B cell (primary cell): Measurements from ENCODE around the gene TRPM4. TPM values are rescaled to one million over a fixed set of nuclear protein-coding genes. Genes with fewer than 3 reads are reported as not detected.
A peak's percentile ranks its signal among the peaks of the same experiment; 100 is the strongest.

Experiments
- ATAC-seq: fragments of 200-7000 bp; cut with Tn5 transposase; one replicate; pipeline ENCODE4 v1.10.0; 2021; ENCODE audit warnings: low read depth, mild to moderate bottlenecking, moderate number of reproducible peaks, moderate library complexity
- CTCF ChIA-PET: fragments of 350-600 bp; sonication (Branson Sonifier 250); formaldehyde crosslinking; loops from one replicate; lab custom pipeline; 2021; ENCODE audit warnings: antibody characterized with exemption, inconsistent platforms; lab: Charles Lee
- POLR2A ChIA-PET: fragments of 350-600 bp; sonication (Branson Sonifier 250); formaldehyde crosslinking; loops from one replicate; lab custom pipeline; 2021; ENCODE audit warnings: antibody characterized with exemption; lab: Charles Lee
- DNase-seq: peaks from one replicate; pipeline ENCODE4 v3.0.0; 2013
- H2AFZ ChIP-seq: 2 replicates; pipeline ENCODE4 v1.6.1; 2012; ENCODE audit warnings: mild to moderate bottlenecking, low read depth, low read length; ENCODE audit not compliant: insufficient read depth, poor library complexity, severe bottlenecking
- H3K27ac ChIP-seq, 2 donors: 1 replicate in 1 of 2; 2 replicates in 1 of 2; pipeline ENCODE4 v1.5.1; 2012 to 2013; ENCODE audit warnings: low read length in 2 of 2, mild to moderate bottlenecking in 2 of 2, moderate library complexity in 1 of 2
- H3K27me3 ChIP-seq, 4 experiments: fragments of 200-600 bp in 1 of 4; sonication (generic) in 1 of 4; replicated peaks in 1 of 4; 1 replicate in 2 of 4; 2 replicates in 2 of 4; pipeline versions ENCODE4 v1.6.1 to v1.7.0; 2013 to 2016; ENCODE audit warnings: low read length in 3 of 4, mild to moderate bottlenecking in 2 of 4, mixed read lengths in 1 of 4, moderate library complexity in 1 of 4; ENCODE audit not compliant: insufficient read depth in 4 of 4, control insufficient read depth in 3 of 4; ENCODE audit errors: control extremely low read depth in 1 of 4
- H3K36me3 ChIP-seq, 2 experiments: replicated peaks in 1 of 2; 1 replicate in 1 of 2; 2 replicates in 1 of 2; pipeline versions ENCODE4 v1.6.1 to v1.7.1; 2013; ENCODE audit warnings: low read length in 1 of 2; ENCODE audit not compliant: insufficient read depth in 2 of 2, control insufficient read depth in 1 of 2; ENCODE audit errors: control extremely low read depth in 1 of 2, extremely low read depth in 1 of 2
- H3K4me1 ChIP-seq, 2 donors: fragments of 200-600 bp in 1 of 2; sonication (generic) in 1 of 2; 1 replicate in 1 of 2; 2 replicates in 1 of 2; pipeline versions ENCODE4 v1.5.1 to v1.6.1; 2013 to 2017; ENCODE audit warnings: low read length in 2 of 2; ENCODE audit not compliant: control insufficient read depth in 2 of 2, insufficient read depth in 2 of 2
- H3K4me2 ChIP-seq: replicated peaks from 2 replicates; pipeline ENCODE3; 2012; ENCODE audit warnings: mild to moderate bottlenecking, low read depth, low read length; ENCODE audit not compliant: poor library complexity, severe bottlenecking
- H3K4me3 ChIP-seq, 5 experiments: fragments of 200-600 bp in 1 of 5; sonication (generic) in 1 of 5; 1 replicate in 3 of 5; 2 replicates in 2 of 5; pipeline versions ENCODE4 v1.5.1 to v1.7.0; 2011 to 2016; ENCODE audit warnings: low read length in 4 of 5, mild to moderate bottlenecking in 4 of 5, low read depth in 2 of 5, control low read depth in 1 of 5, moderate library complexity in 1 of 5; ENCODE audit not compliant: insufficient read depth in 1 of 5; ENCODE audit errors: control extremely low read depth in 1 of 5, extremely low read depth in 1 of 5
- H3K79me2 ChIP-seq: fragments of 200-600 bp; sonication (generic); one replicate; pipeline ENCODE4 v1.6.0; 2016; ENCODE audit warnings: low read length; ENCODE audit not compliant: control insufficient read depth, insufficient read depth
- H3K9ac ChIP-seq: fragments of 200-600 bp; sonication (generic); 2 replicates; pipeline ENCODE4 v1.6.1; 2017; ENCODE audit warnings: mild to moderate bottlenecking, low read length, moderate library complexity
- H3K9me3 ChIP-seq, 3 donors: one replicate each; pipeline versions ENCODE4 v1.6.1 to v1.7.1; 2013; ENCODE audit warnings: low read length in 2 of 3; ENCODE audit not compliant: control insufficient read depth in 2 of 3, insufficient read depth in 1 of 3; ENCODE audit errors: control extremely low read depth in 1 of 3
- H4K20me1 ChIP-seq: 2 replicates; pipeline ENCODE4 v1.6.0; 2012; ENCODE audit warnings: mild to moderate bottlenecking, low read length; ENCODE audit not compliant: insufficient read depth, control insufficient read depth, poor library complexity, severe bottlenecking
- H3K27ac Mint-ChIP-seq: one replicate; pipeline ENCODE4 v1.8.0; 2021; ENCODE audit warnings: mixed read lengths
- H3K27me3 Mint-ChIP-seq: one replicate; pipeline ENCODE4 v1.8.0; 2021; ENCODE audit warnings: mixed read lengths
- H3K4me1 Mint-ChIP-seq: one replicate; pipeline ENCODE4 v1.8.0; 2021; ENCODE audit warnings: mixed read lengths
- H3K4me3 Mint-ChIP-seq: one replicate; pipeline ENCODE4 v1.8.0; 2021; ENCODE audit warnings: mixed read lengths
- H3K9me3 Mint-ChIP-seq: one replicate; pipeline ENCODE4 v1.8.0; 2022; ENCODE audit warnings: mixed read lengths; ENCODE audit not compliant: insufficient read depth
- EZH2 ChIP-seq: IDR thresholded peaks from 2 replicates; pipeline ENCODE4 v1.6.1; 2012; ENCODE audit warnings: borderline replicate concordance, low read depth, mild to moderate bottlenecking, moderate library complexity, low read length; ENCODE audit not compliant: insufficient read depth, poor library complexity, severe bottlenecking
- WGBS: methylation state at CpG from one replicate; pipeline ENCODE4 v1.1.5; 2013; ENCODE audit warnings: missing lambda C conversion rate; ENCODE audit not compliant: insufficient coverage; 5-methylcytosine and 5-hydroxymethylcytosine counted together
- intact Hi-C: fragments of 100-400 bp; cut with micrococcal nuclease; formaldehyde crosslinking; loops from one replicate; pipeline ENCODE4 v1.10.0; 2022
- polyA minus RNA-seq: library from RNA; depleted of rRNA, polyadenylated mRNA; stranded (reverse); fragments of >200 nt; gene quantifications from 2 replicates; pipeline ENCODE4 v1.2.3, GENCODE V29; 2012
- polyA plus RNA-seq: library from polyadenylated mRNA; depleted of rRNA; stranded (reverse); fragments of >200 nt; gene quantifications from 2 replicates; pipeline ENCODE4 v1.2.3, GENCODE V29; 2012
- total RNA-seq, 2 donors: library from RNA; stranded (reverse); fragments of 120-200 nt in 1 of 2; gene quantifications; 1 replicate in 1 of 2; 2 replicates in 1 of 2; pipeline versions ENCODE4 v1.2.3 to v1.2.4, GENCODE V29; 2013 to 2022
- TF ChIP-seq, protein P1 (sequence below): fragments of 200-600 bp; IDR thresholded peaks from one replicate; pipeline ENCODE4 v1.8.0; 2022; ENCODE audit warnings: antibody characterized with exemption, mild to moderate bottlenecking

The TRPM4 gene
- not detected in 2 replicates for total RNA-seq
- total RNA-seq (2013), result 0.44 TPM
- 0.24 TPM in 1 of 2 replicates, not detected in the other for polyA plus RNA-seq
- polyA minus RNA-seq, result 0.60 and 2.1 TPM in 2 replicates

DNA sequence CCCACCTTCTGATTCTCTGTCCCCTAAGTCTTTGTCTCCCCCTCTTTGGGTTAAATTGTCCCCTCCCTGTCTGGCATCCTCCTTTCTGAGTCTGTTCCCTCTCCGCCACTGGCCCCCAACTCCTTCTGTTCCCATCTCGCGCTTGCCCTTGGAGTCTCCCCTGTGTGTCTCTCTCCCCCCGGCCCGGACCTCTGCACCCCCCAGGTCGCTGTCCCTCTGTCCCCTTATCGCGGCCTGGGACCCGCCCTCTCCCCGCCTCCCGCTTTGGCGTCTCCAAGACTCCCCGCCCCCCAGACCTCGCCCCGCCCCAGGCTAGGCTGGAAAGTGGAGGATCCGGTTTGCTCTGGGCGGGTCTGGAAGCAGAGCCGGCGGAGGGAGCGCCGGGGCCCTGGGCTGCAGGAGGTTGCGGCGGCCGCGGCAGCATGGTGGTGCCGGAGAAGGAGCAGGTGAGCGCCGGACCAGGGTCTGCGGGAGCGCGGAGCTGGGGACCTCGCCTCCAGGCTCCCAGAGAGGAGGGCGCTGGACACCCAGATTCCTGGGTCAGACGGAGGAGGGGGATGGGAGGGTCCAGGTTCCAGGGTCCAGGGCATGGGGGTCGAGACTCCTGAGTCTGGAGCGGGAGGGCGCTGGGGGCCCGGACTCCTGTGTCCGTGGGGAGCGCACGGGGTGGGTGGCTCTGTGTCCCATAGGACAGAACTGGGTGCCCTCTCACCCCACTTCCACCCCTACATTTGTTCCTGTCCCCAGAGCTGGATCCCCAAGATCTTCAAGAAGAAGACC is at the start of gene TRPM4:
TSS of gene TRPM4 (plus strand) at position 348 of the 780 bp plus-strand sequence. CDS start at position 423, 75 bp downstream.
- ChIA-PET CTCF (no interaction called here), POLR2A (no interaction called here)
- Histone ChIP-seq H3K27ac (no peak within 1 kb of the TSS), H3K4me1 (peaks cover 11 to 16% of the 10 kb centered on the region in 2 donors), H2AFZ (no peak within 1 kb of the TSS), H4K20me1 (no peaks in the 10 kb centered on the region), H3K27me3 (peaks cover 0 to 56% (median 11%) of the 10 kb centered on the region in 4 experiments), H3K9ac (no peak within 1 kb of the TSS), H3K36me3 (no peaks in the 10 kb centered on the region), H3K4me2 (peak within 1 kb of the TSS; percentile 64), H3K4me3 (no peak within 1 kb of the TSS), H3K9me3 (peaks cover 0 to 25% (median 0%) of the 10 kb centered on the region in 3 donors), H3K79me2 (no peaks in the 10 kb centered on the region)
- Mint-ChIP-seq H3K4me3 (peak within 1 kb of the TSS; percentile 27), H3K9me3 (peaks cover 2% of the 10 kb centered on the region), H3K27ac (peak within 1 kb of the TSS; percentile 21), H3K4me1 (peaks cover 11% of the 10 kb centered on the region), H3K27me3 (peaks cover 55% of the 10 kb centered on the region)
- intact Hi-C loops, result no loop called here
- ATAC-seq (no peak), DNase-seq (peak; percentile 32)
- WGBS, result under 1% methylated on average over 38 of the region's 41 CpGs
- TF ChIP-seq, protein P1, sequence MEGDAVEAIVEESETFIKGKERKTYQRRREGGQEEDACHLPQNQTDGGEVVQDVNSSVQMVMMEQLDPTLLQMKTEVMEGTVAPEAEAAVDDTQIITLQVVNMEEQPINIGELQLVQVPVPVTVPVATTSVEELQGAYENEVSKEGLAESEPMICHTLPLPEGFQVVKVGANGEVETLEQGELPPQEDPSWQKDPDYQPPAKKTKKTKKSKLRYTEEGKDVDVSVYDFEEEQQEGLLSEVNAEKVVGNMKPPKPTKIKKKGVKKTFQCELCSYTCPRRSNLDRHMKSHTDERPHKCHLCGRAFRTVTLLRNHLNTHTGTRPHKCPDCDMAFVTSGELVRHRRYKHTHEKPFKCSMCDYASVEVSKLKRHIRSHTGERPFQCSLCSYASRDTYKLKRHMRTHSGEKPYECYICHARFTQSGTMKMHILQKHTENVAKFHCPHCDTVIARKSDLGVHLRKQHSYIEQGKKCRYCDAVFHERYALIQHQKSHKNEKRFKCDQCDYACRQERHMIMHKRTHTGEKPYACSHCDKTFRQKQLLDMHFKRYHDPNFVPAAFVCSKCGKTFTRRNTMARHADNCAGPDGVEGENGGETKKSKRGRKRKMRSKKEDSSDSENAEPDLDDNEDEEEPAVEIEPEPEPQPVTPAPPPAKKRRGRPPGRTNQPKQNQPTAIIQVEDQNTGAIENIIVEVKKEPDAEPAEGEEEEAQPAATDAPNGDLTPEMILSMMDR, result no peak
- TF ChIP-seq EZH2, result no peak

DNA sequence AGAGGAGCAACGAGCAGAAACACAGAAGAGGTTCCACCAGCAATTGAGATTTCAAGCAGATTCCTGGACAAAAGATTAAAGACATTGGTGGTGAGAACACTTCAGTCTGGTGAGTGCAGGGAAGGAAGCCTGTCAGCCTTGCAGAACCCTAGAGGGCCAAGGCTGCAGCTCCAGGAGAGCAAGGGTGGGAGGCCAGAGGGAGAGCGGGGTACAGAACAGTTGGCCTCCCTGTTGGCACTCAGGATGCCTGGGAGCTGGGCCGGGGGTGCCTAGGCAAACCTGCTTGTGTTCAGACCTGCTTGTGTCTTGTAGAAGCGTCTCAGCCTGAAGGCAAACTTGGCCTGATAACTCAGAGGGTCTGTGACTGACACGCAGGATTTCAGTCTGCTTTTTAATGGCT is 48.5 kb upstream of the TRPM4 start:
- Histone ChIP-seq H3K4me3 (no peak overlapping the region), H4K20me1 (peaks cover 34% of the 10 kb centered on the region), H3K4me2 (no peak overlapping the region), H3K27ac (no peak overlapping the region), H2AFZ (no peak overlapping the region), H3K36me3 (peaks cover 0 to 40% of the 10 kb centered on the region in 2 experiments), H3K9ac (no peak overlapping the region), H3K79me2 (no peaks in the 10 kb centered on the region), H3K9me3 (no peaks in the 10 kb centered on the region), H3K4me1 (peaks cover 8 to 13% of the 10 kb centered on the region in 2 donors), H3K27me3 (no peaks in the 10 kb centered on the region)
- ATAC-seq, result no peak
- H3K9me3 Mint-ChIP-seq, result no peaks in the 10 kb centered on the region
- H3K4me3 Mint-ChIP-seq, result no peak overlapping the region
- 92% methylated on average over 4 of the region's 5 CpGs for WGBS
- H3K27me3 Mint-ChIP-seq, result no peaks in the 10 kb centered on the region
- ChIA-PET CTCF (interaction anchor here (0.6 to 2.2 kb wide), 3 partner anchors 11 to 640 kb away, joined by 3 to 8 read pairs (median 4); no protein-coding TSS in a partner anchor), POLR2A (interaction anchor here (0.8 kb wide), 1 partner anchor 478 kb away, joined by 3 read pairs; no protein-coding TSS in a partner anchor)
- no peak for TF ChIP-seq EZH2
- TF ChIP-seq, protein P1, result no peak
- DNase-seq, result peak; percentile 14
- intact Hi-C loops, result no loop called here
- no peak overlapping the region for H3K27ac Mint-ChIP-seq
- H3K4me1 Mint-ChIP-seq, result peaks cover 21% of the 10 kb centered on the region
